Activated CD4-positive, alpha-beta T cell treated with anti-CD3 and anti-CD28 coated beads, Interleukin-2, amount 10 ng/mL, durations not matched to agents 7 days and 5 days (primary cell): Measurements from ENCODE around the gene NR6A1. TPM values are rescaled to one million over a fixed set of nuclear protein-coding genes. Genes with fewer than 3 reads are reported as not detected.

ENCODE experiments used
- CTCF ChIA-PET: fragments of 350-600 bp; sonication (Branson Sonifier 250); formaldehyde crosslinking; loops from one replicate; lab custom pipeline; 2021; ENCODE audit warnings: antibody characterized with exemption; lab: Charles Lee
- POLR2A ChIA-PET: fragments of 350-600 bp; sonication (Branson Sonifier 250); formaldehyde crosslinking; loops from one replicate; lab custom pipeline; 2021; ENCODE audit warnings: antibody characterized with exemption; lab: Charles Lee
- DNase-seq: peaks from one replicate; pipeline ENCODE4 v3.0.0-alpha.2; 2020
- H3K27ac Mint-ChIP-seq: one replicate; pipeline ENCODE4 v1.8.0; 2021; ENCODE audit warnings: mild to moderate bottlenecking, moderate library complexity, mixed read lengths
- H3K27me3 Mint-ChIP-seq: one replicate; pipeline ENCODE4 v1.8.0; 2021; ENCODE audit warnings: mixed read lengths
- H3K36me3 Mint-ChIP-seq: one replicate; pipeline ENCODE4 v1.8.0; 2021; ENCODE audit warnings: low read depth, mixed read lengths
- H3K4me1 Mint-ChIP-seq: one replicate; pipeline ENCODE4 v1.8.0; 2021; ENCODE audit warnings: mixed read lengths
- H3K4me3 Mint-ChIP-seq: one replicate; pipeline ENCODE4 v1.8.0; 2021; ENCODE audit warnings: mild to moderate bottlenecking, moderate library complexity, mixed read lengths
- H3K9me3 Mint-ChIP-seq: one replicate; pipeline ENCODE4 v1.8.0; 2021; ENCODE audit warnings: mixed read lengths
- total RNA-seq, 2 experiments: library from RNA; stranded (reverse); gene quantifications; one replicate each; pipeline ENCODE4 v1.2.3, GENCODE V29; 2021

NR6A1 gene
- total RNA-seq, 2 experiments from 2014 or later = 0.10 to 0.19 TPM

DNA sequence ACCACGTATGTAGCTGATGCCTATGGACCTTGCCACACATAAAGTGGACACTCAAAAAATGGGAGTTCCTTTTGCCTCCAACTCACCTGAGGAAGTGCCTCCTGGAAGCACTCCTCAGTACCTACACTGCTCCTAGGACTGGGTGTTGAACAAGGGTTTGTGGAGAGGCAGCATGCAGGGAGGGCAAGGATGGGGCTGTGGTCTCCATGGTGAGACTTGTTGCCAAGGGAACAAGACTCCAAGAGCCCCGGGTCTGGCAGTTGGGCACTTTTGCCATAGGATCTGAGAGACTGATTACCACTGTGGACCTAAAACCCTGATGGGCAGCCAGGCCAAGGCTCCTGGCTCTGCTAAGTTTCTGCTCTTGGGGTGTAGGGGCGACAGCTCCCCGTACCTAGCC lies 257.0 kb downstream of the NR6A1 start:
- Mint-ChIP-seq H3K36me3 (no peaks in the 10 kb centered on the region), H3K4me3 (no peak overlapping the region), H3K9me3 (no peaks in the 10 kb centered on the region), H3K4me1 (no peaks in the 10 kb centered on the region), H3K27me3 (no peaks in the 10 kb centered on the region), H3K27ac (no peak overlapping the region)
- DNase-seq = no peak
- POLR2A ChIA-PET = interaction anchor here (0.6 kb wide), 1 partner anchor 1464 kb away, joined by 3 read pairs; no protein-coding TSS in a partner anchor
- CTCF ChIA-PET = no interaction called here

DNA sequence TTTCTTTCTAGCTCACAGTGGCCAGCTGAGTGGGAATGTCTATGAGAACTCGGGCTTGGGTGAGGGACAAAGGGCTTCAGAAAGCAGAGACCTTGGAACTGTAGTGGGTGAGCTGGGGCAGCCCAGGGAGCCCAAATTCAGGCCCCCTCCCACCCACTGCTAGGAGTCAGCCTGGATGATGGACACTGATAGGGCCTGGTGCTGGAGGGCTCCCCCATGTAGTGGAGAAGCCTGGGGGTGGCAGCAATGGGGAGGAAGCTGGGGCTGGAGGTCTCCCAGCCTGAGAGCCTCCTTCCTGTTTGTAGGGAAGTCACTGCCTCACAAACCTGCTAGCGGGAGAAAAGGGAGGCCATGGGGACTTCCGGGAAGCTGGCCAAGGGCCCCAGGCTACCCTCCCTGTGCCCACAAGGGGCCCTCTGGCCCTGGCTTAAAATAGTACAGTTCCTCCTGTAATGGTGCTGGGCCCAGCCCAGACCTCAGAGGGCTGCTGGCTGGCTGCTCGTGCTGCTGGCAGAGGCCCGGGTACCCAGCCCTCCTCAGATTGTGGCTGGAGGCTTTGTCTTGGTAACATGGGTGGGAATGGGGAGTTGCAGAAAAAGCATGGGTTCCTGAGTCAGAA lies 257.6 kb downstream of the NR6A1 start:
- Mint-ChIP-seq H3K9me3 (no peaks in the 10 kb centered on the region), H3K27me3 (no peaks in the 10 kb centered on the region), H3K27ac (no peak overlapping the region), H3K4me3 (no peak overlapping the region), H3K36me3 (no peaks in the 10 kb centered on the region), H3K4me1 (no peaks in the 10 kb centered on the region)
- POLR2A ChIA-PET = no interaction called here
- CTCF ChIA-PET = no interaction called here
- DNase-seq = no peak

DNA sequence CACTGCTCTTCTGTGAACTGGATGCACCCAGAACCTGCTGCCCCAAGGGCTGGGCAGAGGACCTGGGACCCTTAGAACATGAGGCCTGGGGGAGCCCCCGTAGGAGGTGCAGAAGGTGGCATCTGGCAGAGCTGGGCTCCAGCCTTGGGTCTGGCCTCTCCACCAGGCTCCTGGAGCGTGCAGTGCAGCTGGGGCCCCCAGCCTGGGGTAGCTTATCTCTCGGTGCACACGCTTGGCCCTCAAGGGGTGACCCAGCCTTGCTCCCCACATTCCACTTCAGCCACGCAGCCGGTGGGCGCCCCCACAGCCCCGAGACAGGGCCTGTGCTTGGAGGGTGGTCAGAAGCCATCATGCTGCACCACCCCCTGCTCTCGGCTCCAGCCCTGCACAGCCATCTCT lies 258.3 kb downstream of the NR6A1 start:
- Mint-ChIP-seq H3K27ac (no peak overlapping the region), H3K9me3 (no peaks in the 10 kb centered on the region), H3K4me3 (no peak overlapping the region), H3K4me1 (no peaks in the 10 kb centered on the region), H3K36me3 (no peaks in the 10 kb centered on the region), H3K27me3 (no peaks in the 10 kb centered on the region)
- DNase-seq = no peak
- CTCF ChIA-PET = interaction anchor here (0.6 kb wide), 1 partner anchor 58 kb away, joined by 3 read pairs; no protein-coding TSS in a partner anchor
- POLR2A ChIA-PET = no interaction called here

DNA sequence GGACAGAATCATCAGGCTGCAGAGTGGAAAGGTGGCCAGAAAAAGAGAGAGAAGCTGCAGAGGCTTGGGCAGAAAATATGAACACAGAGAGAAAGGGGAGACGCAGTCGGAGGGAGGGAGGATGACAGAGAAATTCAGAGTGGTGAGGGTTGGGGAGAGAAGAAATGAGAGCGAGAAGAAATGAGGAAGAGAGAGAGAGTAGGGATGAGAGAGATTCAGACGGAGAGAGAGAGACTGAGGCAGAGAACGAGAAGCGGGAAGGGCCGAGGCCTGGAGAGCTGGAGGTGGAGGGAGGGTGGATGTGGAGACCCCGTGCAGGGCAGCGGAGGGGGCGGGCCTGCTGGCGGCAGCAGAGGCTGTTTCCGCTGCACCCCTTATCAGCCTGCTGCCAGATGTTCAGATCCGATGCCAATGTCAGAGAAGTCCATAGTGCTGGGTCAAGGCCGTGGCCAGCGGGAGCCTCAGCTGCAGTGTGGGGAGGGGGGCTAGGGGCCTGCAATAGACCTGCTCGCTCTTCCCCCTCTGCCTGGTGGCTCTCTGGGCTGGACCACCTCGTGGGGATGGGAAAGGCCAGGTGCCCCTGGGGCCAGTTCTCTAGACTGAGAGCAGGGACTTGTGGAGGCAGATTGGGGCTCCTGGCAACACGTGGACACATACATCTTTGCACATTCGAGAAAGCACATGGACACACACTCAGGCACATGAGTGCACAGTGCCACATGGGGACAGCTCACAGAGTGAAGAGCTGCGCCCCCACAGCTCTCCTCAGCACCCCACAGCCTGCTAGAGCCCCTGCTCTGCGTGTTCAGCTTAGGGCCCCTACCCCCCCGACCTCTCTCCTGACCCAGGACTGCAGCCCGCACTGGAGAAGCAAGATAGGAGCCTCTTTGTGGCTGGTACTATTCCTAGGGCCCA lies 259.0 kb downstream of the NR6A1 start:
- CTCF ChIA-PET = interaction anchor here (0.6 kb wide), 1 partner anchor 57 kb away, joined by 3 read pairs; no protein-coding TSS in a partner anchor
- H3K9me3 Mint-ChIP-seq = no peaks in the 10 kb centered on the region

DNA sequence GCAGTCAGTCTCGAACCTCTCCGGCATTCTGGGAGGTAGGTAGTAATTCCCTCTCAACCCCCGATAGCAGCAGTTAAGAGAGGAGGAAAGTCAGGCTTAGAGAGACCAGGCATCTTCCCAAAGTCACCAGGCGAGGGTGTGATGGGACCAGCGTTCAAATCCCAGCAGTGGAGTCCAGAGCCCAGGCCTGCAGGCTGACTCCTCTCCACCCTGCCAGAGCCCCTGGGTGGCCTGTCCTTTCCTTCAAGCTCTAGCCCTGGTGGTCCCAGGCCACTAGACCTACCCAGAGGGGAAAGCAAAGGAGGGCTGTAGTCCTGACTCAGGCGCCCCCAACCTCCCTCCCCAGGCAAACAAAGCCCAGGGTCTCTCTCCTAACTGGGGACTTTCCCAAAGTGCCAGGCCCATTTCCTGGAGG lies 259.7 kb downstream of the NR6A1 start:
- Mint-ChIP-seq H3K4me3 (no peak overlapping the region), H3K36me3 (no peaks in the 10 kb centered on the region), H3K27me3 (no peaks in the 10 kb centered on the region), H3K4me1 (no peaks in the 10 kb centered on the region), H3K27ac (no peak overlapping the region), H3K9me3 (no peaks in the 10 kb centered on the region)
- ChIA-PET POLR2A (no interaction called here), CTCF (no interaction called here)
- DNase-seq = no peak

More for the DNA sequence above, 259.0 kb downstream of the NR6A1 start:
- H3K4me1 Mint-ChIP-seq = no peaks in the 10 kb centered on the region
- DNase-seq = no peak
- H3K36me3 Mint-ChIP-seq = no peaks in the 10 kb centered on the region
- H3K4me3 Mint-ChIP-seq = no peak overlapping the region
- no peak overlapping the region for H3K27ac Mint-ChIP-seq
- POLR2A ChIA-PET = no interaction called here
- no peaks in the 10 kb centered on the region for H3K27me3 Mint-ChIP-seq

DNA sequence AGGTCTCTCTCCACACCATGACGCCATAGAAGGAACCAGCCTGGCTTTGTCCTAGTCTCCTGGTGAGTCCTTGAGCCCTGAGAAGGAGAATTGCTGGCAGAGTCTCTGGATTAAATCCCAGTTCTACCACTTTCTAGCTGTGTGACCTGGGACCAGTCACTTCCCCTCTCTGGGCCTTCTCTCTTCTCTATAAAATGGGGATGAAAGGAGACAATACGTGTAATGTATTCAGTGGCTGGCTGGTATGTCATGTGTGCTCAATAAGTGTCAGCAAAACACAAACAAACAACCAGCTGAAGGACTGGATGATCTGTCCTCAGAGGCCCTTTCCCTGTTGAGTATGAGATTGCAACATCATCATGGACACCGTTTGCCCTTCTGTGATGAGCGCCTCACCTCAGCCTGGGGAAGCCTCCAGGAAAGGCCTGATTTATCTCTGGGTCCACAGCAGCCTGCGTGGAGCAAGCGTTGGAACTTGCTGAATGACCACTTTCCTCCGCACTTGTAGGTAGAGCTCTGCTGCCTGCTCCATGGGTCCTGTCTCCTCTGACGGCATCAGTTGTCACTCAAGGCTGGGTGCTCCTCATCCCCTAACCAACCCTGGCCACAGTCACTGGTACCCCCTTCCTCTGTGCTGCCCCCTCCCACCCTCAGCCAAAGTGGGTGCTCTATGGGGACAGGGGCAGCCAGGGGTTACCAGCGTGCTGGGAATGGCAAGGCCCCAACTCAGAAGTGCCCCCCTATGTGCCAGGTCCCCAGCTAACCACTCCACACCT lies 260.3 kb downstream of the NR6A1 start:
- no peaks in the 10 kb centered on the region for H3K9me3 Mint-ChIP-seq
- ChIA-PET CTCF (no interaction called here), POLR2A (no interaction called here)
- no peak overlapping the region for H3K27ac Mint-ChIP-seq
- H3K4me3 Mint-ChIP-seq = no peak overlapping the region
- H3K4me1 Mint-ChIP-seq = no peaks in the 10 kb centered on the region
- no peak for DNase-seq
- H3K27me3 Mint-ChIP-seq = peaks cover 4% of the 10 kb centered on the region
- no peaks in the 10 kb centered on the region for H3K36me3 Mint-ChIP-seq

DNA sequence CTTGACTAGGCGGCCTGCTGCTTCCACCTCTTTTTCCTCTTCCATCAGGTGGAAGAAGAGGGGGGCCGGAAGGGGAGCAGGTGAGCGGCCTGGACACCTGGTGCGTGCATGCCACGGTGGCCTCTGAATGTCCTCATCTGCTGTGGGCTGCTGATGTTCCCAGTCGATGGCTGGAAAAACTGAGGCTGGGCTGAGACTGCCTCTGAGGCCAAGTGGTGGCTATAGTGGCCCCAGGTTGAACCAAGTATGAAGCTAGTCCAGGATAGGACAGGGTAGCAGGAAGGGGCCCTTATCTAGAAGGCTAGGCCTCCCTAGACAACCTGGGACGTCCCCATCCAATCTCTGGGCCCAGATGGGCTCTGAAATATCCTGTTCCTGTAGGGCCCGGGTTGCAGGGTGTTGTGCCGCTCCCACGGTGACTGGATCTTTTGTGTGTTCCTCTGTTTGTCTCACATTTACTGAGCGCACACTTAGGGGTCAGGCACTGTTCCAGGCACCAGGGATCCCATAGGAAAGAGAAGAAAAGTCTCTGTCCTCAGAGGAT lies 263.2 kb downstream of the NR6A1 start:
- ChIA-PET CTCF (no interaction called here), POLR2A (no interaction called here)
- Mint-ChIP-seq H3K36me3 (no peaks in the 10 kb centered on the region), H3K4me1 (peaks cover 5% of the 10 kb centered on the region), H3K27ac (no peak overlapping the region), H3K9me3 (no peaks in the 10 kb centered on the region), H3K4me3 (no peak overlapping the region), H3K27me3 (peaks cover 20% of the 10 kb centered on the region)
- DNase-seq = no peak

DNA sequence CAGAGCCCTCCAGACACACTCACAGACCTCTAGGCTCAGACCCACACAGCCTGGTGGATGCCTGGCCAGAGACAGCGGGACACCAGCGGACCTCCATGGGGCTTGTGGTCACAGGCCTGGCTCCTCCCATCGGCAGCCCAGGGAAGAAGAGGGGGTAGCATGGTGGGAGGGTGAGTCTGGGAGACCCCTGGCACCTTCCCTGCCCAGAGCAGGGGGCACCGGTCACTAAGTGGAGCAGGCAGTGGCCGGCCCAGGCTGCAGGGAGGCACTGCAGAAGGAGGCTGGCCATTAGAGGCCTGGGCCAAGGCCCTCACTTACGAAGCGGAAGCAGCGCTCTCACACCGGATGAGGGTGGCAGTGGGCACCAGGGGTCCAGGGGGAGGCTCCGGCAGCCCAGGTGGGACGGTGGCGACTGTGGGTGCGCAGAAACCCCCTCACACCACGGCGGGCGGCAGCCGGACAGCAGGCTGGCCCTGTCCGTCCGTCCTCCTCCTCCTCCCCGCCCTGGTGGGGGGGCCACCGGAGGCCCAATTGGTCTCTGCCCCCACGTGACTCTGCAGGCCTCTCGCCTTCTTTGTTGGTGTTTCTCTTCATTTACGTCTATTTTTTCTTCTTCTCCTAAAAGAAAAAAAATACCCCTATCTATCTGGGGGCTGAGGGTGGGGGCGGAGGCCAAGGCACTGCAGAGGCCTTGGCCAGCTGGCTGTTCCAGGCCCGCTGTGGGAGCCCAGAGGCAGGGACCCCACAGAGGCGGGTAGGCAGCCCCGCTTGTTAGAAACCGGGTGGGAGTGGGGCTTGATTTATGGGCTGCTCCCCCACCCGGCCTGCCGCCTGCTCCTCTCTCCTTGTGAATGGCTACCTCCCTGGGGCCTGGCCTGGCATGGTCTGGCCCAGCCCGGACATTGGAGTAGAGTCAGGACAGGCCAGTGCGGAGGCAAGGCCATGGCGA lies 263.9 kb downstream of the NR6A1 start, which contains the start of gene NR5A1:
TSS of gene NR5A1 (minus strand) at position 469 of the 949 bp plus-strand sequence. CDS start 4,004 bp downstream, outside the sequence.
- H3K27ac Mint-ChIP-seq = no peak within 1 kb of the TSS
- DNase-seq = no peak
- H3K36me3 Mint-ChIP-seq = no peaks in the 10 kb centered on the region
- H3K4me3 Mint-ChIP-seq = no peak within 1 kb of the TSS
- POLR2A ChIA-PET = no interaction called here
- peaks cover 5% of the 10 kb centered on the region for H3K4me1 Mint-ChIP-seq
- H3K9me3 Mint-ChIP-seq = no peaks in the 10 kb centered on the region
- CTCF ChIA-PET = no interaction called here
- H3K27me3 Mint-ChIP-seq = peaks cover 25% of the 10 kb centered on the region

DNA sequence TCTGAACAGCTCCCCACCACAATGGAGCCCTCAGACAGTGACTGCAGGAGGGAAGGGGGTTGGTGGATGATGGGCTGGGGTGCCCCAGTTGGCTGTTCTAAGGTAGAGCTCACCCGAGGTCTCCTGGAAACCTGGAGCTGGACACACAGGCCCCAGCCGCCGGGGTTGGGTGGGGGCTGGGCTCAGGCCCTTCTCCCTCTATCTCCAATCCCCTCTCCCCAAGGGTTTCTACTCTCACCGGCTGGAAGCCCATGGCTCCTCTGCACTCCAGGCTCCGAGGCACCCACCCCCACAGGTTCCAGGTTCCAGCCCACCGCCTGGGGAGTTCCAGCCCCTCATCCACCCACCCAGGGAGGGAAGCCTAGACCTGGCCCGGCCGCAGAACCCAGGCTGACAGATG lies 264.7 kb downstream of the NR6A1 start:
- Mint-ChIP-seq H3K4me3 (no peak overlapping the region), H3K36me3 (no peaks in the 10 kb centered on the region), H3K4me1 (peaks cover 5% of the 10 kb centered on the region), H3K9me3 (no peaks in the 10 kb centered on the region), H3K27ac (no peak overlapping the region), H3K27me3 (peaks cover 32% of the 10 kb centered on the region)
- ChIA-PET CTCF (no interaction called here), POLR2A (no interaction called here)
- DNase-seq = no peak

DNA sequence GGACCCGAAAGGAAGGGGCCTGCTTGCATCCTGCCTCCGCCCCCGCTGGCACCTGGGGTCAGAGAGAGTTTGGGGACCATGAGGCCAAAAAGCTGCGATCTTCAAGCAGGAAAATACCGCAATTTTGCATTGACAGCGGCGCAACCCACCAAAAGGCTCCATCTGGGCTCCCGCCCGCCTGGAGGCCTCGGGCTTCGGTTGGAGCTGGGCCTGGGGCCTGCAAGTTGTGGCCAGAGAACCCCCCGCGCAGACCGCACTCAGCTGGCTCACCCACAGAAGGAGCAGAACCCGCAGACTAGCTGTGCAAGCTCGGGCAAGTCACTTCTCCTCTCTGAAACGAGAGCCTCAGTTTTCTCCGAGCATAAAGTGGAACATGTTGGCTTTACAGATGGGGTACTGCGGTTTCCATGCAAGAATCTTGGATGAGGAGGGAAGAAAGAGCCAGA lies 265.2 kb downstream of the NR6A1 start:
- Mint-ChIP-seq H3K27me3 (peaks cover 32% of the 10 kb centered on the region), H3K27ac (no peak overlapping the region), H3K9me3 (no peaks in the 10 kb centered on the region), H3K4me3 (no peak overlapping the region), H3K36me3 (no peaks in the 10 kb centered on the region), H3K4me1 (peaks cover 5% of the 10 kb centered on the region)
- ChIA-PET POLR2A (no interaction called here), CTCF (no interaction called here)
- no peak for DNase-seq

DNA sequence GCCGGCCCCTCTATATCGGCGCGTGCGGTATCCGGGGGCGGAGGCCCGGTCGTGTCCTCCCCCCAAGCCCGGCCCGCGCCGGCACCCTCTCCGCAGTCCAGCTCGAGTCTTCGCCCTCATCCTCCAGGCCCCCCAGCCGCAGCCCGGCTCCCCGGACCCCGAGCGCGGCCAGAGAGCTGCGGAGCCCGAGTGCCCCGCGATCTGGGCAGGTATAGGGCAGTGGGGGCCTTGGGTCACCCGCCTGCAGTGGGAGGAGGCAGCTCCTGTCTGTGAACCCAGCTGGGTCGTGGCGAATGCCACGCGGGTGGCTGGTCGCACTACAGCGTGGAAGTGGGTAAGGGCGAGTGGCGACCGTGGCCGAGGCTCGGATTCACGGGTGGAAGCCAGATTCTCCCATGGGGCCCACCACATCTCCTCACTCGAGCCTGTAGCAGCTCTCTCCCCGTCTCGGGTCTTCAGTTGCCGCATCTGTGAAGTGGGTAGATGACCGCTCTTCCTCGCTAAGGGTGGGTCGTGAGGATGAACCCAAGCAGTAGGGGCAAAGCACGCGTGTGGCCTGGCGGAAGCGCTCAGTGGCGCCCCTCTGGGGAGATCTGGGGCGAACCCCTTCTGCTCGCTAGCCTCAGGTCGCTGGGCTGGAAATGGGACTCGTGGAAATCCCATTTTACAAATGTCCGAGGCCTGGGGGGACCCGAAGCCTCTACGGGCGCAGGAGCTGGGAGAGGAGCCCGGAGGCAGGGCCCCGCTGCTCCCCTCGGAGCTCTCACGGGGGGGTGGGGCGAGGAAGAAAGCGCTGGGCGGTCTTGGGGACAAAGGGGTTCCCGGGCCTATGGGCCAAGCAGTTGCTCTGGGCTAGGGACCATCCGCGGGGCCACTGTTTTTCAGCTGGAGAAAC lies 265.9 kb downstream of the NR6A1 start:
- Mint-ChIP-seq H3K27me3 (peaks cover 35% of the 10 kb centered on the region), H3K9me3 (no peaks in the 10 kb centered on the region), H3K27ac (no peak overlapping the region), H3K36me3 (no peaks in the 10 kb centered on the region), H3K4me3 (no peak overlapping the region), H3K4me1 (peaks cover 5% of the 10 kb centered on the region)
- CTCF ChIA-PET = no interaction called here
- POLR2A ChIA-PET = no interaction called here
- no peak for DNase-seq
